ENCODE results near the gene CDC42BPA. TPM values are rescaled to one million over a fixed set of nuclear protein-coding genes. Genes with fewer than 3 reads are reported as not detected.

Gene CDC42BPA
- total RNA-seq, 1 experiment from 2014 or later: 21.1 TPM

GRCh38 chr1:227210604-227211003 is 107.7 kb downstream of the CDC42BPA start:
- in situ Hi-C loops (cut with HindIII; ENCODE audit: low pct_unique_long_range_greater_than_20kb, low sequenced_read_pairs): no loop called here
- no peak for DNase-seq (ENCODE audit: low read depth, low spot score)

- in situ Hi-C loops (cut with HindIII; ENCODE audit: low pct_unique_long_range_greater_than_20kb, low sequenced_read_pairs): no loop called here
- DNase-seq (ENCODE audit: low read depth, low spot score): no peak
These were observed 121.2 kb downstream of the CDC42BPA start for GRCh38 chr1:227197064-227197463.

GRCh38 chr1:227192163-227192562 is 126.1 kb downstream of the CDC42BPA start:
- in situ Hi-C loops (cut with HindIII; ENCODE audit: low pct_unique_long_range_greater_than_20kb, low sequenced_read_pairs): no loop called here
- DNase-seq (ENCODE audit: low read depth, low spot score): no peak

- in situ Hi-C loops (cut with HindIII; ENCODE audit: low pct_unique_long_range_greater_than_20kb, low sequenced_read_pairs): no loop called here
These were observed 126.7 kb downstream of the CDC42BPA start for GRCh38 chr1:227191607-227192006.

GRCh38 chr1:227190321-227190720 is 128.0 kb downstream of the CDC42BPA start:
- in situ Hi-C loops (cut with HindIII; ENCODE audit: low pct_unique_long_range_greater_than_20kb, low sequenced_read_pairs): no loop called here

More at GRCh38 chr1:227191607-227192006, 126.7 kb downstream of the CDC42BPA start:
- no peak for DNase-seq (ENCODE audit: low read depth, low spot score)

GRCh38 chr1:227185291-227185690 is 133.0 kb downstream of the CDC42BPA start:
- DNase-seq (ENCODE audit: low read depth, low spot score): no peak
- in situ Hi-C loops (cut with HindIII; ENCODE audit: low pct_unique_long_range_greater_than_20kb, low sequenced_read_pairs): no loop called here

More at GRCh38 chr1:227190321-227190720, 128.0 kb downstream of the CDC42BPA start:
- no peak for DNase-seq (ENCODE audit: low read depth, low spot score)

GRCh38 chr1:227182012-227182411 is 136.3 kb downstream of the CDC42BPA start:
- in situ Hi-C loops (cut with HindIII; ENCODE audit: low pct_unique_long_range_greater_than_20kb, low sequenced_read_pairs): no loop called here

GRCh38 chr1:227175611-227176010 is 142.7 kb downstream of the CDC42BPA start:
- DNase-seq (ENCODE audit: low read depth, low spot score): no peak
- in situ Hi-C loops (cut with HindIII; ENCODE audit: low pct_unique_long_range_greater_than_20kb, low sequenced_read_pairs): no loop called here

More at GRCh38 chr1:227182012-227182411, 136.3 kb downstream of the CDC42BPA start:
- DNase-seq (ENCODE audit: low read depth, low spot score): no peak

GRCh38 chr1:227174164-227174563 is 144.1 kb downstream of the CDC42BPA start:
- DNase-seq (ENCODE audit: low read depth, low spot score): no peak
- in situ Hi-C loops (cut with HindIII; ENCODE audit: low pct_unique_long_range_greater_than_20kb, low sequenced_read_pairs): no loop called here

- in situ Hi-C loops (cut with HindIII; ENCODE audit: low pct_unique_long_range_greater_than_20kb, low sequenced_read_pairs): no loop called here
These were observed 147.7 kb downstream of the CDC42BPA start for GRCh38 chr1:227170361-227171166.

GRCh38 chr1:227169343-227169742 is 148.9 kb downstream of the CDC42BPA start:
- DNase-seq (ENCODE audit: low read depth, low spot score): no peak
- in situ Hi-C loops (cut with HindIII; ENCODE audit: low pct_unique_long_range_greater_than_20kb, low sequenced_read_pairs): no loop called here

More at GRCh38 chr1:227170361-227171166, 147.7 kb downstream of the CDC42BPA start:
- no peak for DNase-seq (ENCODE audit: low read depth, low spot score)

- in situ Hi-C loops (cut with HindIII; ENCODE audit: low pct_unique_long_range_greater_than_20kb, low sequenced_read_pairs): no loop called here
- no peak for DNase-seq (ENCODE audit: low read depth, low spot score)
These were observed 150.8 kb downstream of the CDC42BPA start for GRCh38 chr1:227167276-227168101.

GRCh38 chr1:227166559-227166958 is 151.7 kb downstream of the CDC42BPA start:
- in situ Hi-C loops (cut with HindIII; ENCODE audit: low pct_unique_long_range_greater_than_20kb, low sequenced_read_pairs): no loop called here
- no peak for DNase-seq (ENCODE audit: low read depth, low spot score)

- in situ Hi-C loops (cut with HindIII; ENCODE audit: low pct_unique_long_range_greater_than_20kb, low sequenced_read_pairs): no loop called here
- no peak for DNase-seq (ENCODE audit: low read depth, low spot score)
These were observed 156.8 kb downstream of the CDC42BPA start for GRCh38 chr1:227161470-227161869.

- in situ Hi-C loops (cut with HindIII; ENCODE audit: low pct_unique_long_range_greater_than_20kb, low sequenced_read_pairs): no loop called here
- DNase-seq (ENCODE audit: low read depth, low spot score): no peak
These were observed 161.8 kb downstream of the CDC42BPA start for GRCh38 chr1:227156520-227156919.

GRCh38 chr1:227155688-227156087 is 162.6 kb downstream of the CDC42BPA start:
- in situ Hi-C loops (cut with HindIII; ENCODE audit: low pct_unique_long_range_greater_than_20kb, low sequenced_read_pairs): no loop called here
- DNase-seq (ENCODE audit: low read depth, low spot score): no peak

- in situ Hi-C loops (cut with HindIII; ENCODE audit: low pct_unique_long_range_greater_than_20kb, low sequenced_read_pairs): no loop called here
These were observed 163.3 kb downstream of the CDC42BPA start for GRCh38 chr1:227155004-227155403.

GRCh38 chr1:227152525-227152924 is 165.8 kb downstream of the CDC42BPA start:
- in situ Hi-C loops (cut with HindIII; ENCODE audit: low pct_unique_long_range_greater_than_20kb, low sequenced_read_pairs): no loop called here
- DNase-seq (ENCODE audit: low read depth, low spot score): no peak

More at GRCh38 chr1:227155004-227155403, 163.3 kb downstream of the CDC42BPA start:
- DNase-seq (ENCODE audit: low read depth, low spot score): no peak

Measured in SK-MEL-5 (cell line).